ENCODE measurements around the gene RIPK4. TPM values are rescaled to one million over a fixed set of nuclear protein-coding genes. Genes with fewer than 3 reads are reported as not detected.

Gene RIPK4
- total RNA-seq, 1 donor from 2014 or later, result 15.7 TPM

DNA sequence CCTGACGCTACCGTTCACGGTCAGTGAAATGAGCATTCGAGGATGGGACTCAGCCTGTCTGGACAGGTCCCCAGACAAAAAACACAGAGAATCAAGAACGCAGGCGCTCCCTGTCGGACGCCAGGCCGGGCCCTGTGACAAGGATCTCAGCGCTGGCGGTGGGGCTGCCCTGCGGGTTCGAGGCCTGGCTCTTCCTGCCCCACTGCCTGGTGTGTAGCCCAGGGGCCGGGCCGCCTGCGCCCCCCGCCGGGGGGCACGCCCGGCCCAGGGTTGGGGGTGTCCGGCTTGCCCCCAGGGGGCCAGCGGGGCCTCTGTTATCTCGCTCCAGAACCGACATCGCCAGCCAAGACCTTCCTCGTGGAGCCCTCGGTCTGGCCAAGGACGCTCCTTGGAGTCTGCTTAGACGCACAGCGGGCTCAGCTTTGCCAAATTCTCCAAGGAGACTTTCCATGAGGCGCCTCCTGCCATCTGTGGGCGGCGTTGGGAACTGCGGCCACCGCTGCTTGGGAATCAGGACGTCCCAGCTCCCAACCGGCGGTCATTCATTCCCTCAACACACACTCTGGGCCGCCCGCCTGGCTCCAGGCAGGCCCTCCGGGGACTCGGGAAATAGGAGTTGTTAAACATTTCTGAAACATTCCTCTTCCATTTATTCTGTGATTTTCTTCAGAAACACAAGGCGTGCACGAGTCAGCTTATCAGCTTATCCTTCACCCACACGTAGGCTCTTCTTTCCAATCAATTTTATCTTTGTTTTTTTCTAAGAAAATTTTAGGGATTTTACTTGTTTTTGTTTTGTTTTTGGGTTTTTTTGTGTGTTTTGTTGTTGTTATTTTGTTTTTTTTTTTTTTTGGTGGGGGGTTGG lies 11.3 kb upstream of the RIPK4 start:
- Mint-ChIP-seq H3K36me3 (no peaks in the 10 kb centered on the region), H3K4me1 (peaks cover 41% of the 10 kb centered on the region), H3K27ac (peak overlapping the region; percentile 75), H3K27me3 (ENCODE audit: low read depth) (peaks cover 18% of the 10 kb centered on the region), H3K9me3 (no peaks in the 10 kb centered on the region), H3K4me3 (peak overlapping the region; percentile 47)
- DNase-seq (ENCODE audit: low spot score in 2 of 2, unreplicated experiment in 2 of 2), result peak; percentile 65 to 90
- TF ChIP-seq, protein P1, sequence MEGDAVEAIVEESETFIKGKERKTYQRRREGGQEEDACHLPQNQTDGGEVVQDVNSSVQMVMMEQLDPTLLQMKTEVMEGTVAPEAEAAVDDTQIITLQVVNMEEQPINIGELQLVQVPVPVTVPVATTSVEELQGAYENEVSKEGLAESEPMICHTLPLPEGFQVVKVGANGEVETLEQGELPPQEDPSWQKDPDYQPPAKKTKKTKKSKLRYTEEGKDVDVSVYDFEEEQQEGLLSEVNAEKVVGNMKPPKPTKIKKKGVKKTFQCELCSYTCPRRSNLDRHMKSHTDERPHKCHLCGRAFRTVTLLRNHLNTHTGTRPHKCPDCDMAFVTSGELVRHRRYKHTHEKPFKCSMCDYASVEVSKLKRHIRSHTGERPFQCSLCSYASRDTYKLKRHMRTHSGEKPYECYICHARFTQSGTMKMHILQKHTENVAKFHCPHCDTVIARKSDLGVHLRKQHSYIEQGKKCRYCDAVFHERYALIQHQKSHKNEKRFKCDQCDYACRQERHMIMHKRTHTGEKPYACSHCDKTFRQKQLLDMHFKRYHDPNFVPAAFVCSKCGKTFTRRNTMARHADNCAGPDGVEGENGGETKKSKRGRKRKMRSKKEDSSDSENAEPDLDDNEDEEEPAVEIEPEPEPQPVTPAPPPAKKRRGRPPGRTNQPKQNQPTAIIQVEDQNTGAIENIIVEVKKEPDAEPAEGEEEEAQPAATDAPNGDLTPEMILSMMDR (IDR thresholded peaks at IDR 0.05; ENCODE audit: unreplicated experiment), result peak; percentile 89

DNA sequence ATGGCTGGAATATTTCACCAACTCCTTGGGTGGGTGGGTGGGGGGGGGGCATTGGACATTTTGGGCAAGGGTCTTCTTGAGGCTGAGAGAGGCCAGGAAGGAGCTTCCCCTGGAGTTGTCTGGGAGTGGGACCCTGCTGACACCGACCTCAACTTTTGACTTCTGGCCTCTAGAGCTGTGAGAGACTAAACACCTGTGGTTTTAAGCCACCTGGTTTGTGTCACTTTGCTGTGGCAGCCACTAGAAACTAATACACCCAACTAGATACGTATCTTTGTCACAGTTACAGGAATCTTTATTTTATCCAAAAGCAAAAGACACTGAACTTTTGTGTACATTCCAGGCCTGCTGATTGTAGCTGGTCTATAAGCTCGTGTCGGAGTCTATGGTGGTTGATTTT lies 9.9 kb upstream of the RIPK4 start:
- no peak overlapping the region for H3K27ac Mint-ChIP-seq
- H3K9me3 Mint-ChIP-seq, result no peaks in the 10 kb centered on the region
- no peak overlapping the region for H3K4me3 Mint-ChIP-seq
- H3K4me1 Mint-ChIP-seq, result peaks cover 45% of the 10 kb centered on the region
- no peak for DNase-seq (ENCODE audit: low spot score in 2 of 2, unreplicated experiment in 2 of 2)
- TF ChIP-seq, protein P1 (IDR thresholded peaks at IDR 0.05; ENCODE audit: unreplicated experiment), result no peak
- H3K36me3 Mint-ChIP-seq, result no peaks in the 10 kb centered on the region
- H3K27me3 Mint-ChIP-seq (ENCODE audit: low read depth), result peaks cover 27% of the 10 kb centered on the region

DNA sequence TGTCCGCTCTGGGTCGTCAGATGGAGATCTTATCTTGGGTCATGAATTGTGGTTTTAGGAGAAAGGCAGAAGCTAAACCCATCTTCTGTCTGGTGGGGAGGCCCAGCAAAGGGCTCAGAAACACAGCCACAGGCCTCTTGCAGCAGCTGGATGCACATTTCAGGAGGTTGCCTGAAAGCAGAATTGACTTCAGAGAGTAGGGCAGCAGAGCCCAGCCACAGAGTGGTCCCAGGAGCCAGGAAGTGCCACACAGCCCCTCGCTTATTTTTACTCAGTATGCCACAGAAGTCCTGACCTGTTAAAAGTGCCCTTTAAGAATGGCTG lies 8.3 kb upstream of the RIPK4 start:
- Mint-ChIP-seq H3K27me3 (ENCODE audit: low read depth) (peaks cover 34% of the 10 kb centered on the region), H3K36me3 (no peaks in the 10 kb centered on the region), H3K9me3 (no peaks in the 10 kb centered on the region), H3K4me1 (peaks cover 37% of the 10 kb centered on the region), H3K27ac (peak overlapping the region; percentile 55), H3K4me3 (no peak overlapping the region)
- TF ChIP-seq, protein P1 (IDR thresholded peaks at IDR 0.05; ENCODE audit: unreplicated experiment), result no peak
- no peak for DNase-seq (ENCODE audit: low spot score in 2 of 2, unreplicated experiment in 2 of 2)

DNA sequence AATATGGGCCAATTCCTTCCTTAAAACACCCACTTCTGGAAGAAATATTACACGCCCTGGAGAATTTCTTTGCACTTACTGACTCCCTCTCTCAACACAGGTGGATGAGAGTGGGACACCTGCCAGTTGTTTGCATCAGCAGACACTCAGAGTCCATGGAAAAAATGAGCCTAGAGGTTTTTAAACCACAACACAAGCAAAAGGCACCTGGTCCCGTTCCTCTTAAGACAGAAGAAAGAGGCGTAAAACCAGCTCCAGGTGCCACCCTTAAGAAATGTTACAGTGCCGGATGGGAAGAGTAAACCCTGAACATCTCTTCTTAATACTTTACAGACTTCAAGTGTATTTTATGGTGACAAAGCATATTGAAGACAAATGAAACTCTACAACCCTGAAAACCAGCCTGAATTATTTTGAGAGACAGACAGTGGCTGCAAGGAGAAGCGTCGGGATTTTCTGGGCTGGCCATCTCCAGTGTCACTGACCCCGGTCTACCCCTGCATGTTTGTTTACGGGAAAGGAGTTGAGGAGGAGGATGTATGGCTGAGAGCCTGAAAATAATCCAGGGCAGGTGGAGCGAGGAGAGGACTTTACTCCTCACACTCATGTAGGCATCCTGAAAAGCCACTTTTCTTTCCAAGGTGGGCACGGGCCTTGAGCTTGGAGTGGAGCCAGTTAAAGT lies 7.8 kb upstream of the RIPK4 start:
- Mint-ChIP-seq H3K4me1 (peaks cover 35% of the 10 kb centered on the region), H3K9me3 (no peaks in the 10 kb centered on the region), H3K27me3 (ENCODE audit: low read depth) (peaks cover 38% of the 10 kb centered on the region), H3K4me3 (no peak overlapping the region), H3K36me3 (no peaks in the 10 kb centered on the region), H3K27ac (peak overlapping the region; percentile 55)
- DNase-seq (ENCODE audit: low spot score in 2 of 2, unreplicated experiment in 2 of 2), result no peak
- TF ChIP-seq, protein P1 (IDR thresholded peaks at IDR 0.05; ENCODE audit: unreplicated experiment), result no peak

DNA sequence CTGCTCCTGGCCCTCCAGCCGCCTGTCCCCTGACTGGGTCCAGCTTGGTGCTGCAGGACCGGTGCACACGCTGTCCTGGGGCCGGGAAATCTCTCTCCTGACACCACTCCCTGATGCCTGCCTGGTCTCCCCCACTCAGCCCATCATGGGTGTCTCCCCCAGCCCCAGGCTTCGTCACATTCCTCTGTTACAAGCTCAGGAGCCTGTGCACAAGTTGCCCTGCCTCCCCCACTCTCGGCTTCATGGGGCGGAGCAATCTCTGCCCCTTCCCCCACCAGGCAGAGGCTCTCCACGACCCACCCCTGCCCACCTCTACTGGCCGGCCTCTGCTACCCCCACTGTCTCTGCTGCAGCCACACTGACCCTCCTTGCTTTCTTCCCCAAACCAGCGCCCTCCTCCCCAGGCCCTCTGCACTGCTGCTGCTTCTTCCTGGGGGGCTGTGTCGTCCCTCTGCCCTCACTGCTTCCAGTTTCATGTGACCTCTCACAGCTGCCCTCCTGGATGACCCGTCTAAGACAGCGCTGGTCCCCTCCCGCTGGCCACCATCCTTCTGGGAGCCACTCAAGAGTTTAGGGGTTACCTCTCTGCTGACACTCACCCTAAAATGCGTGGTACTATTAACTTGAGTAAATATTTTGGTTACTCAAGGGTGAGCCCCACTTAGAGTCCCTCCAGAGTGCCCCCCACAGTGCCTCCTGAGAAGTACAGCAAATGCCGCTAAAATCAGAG lies 5.7 kb upstream of the RIPK4 start:
- Mint-ChIP-seq H3K27me3 (ENCODE audit: low read depth) (peaks cover 54% of the 10 kb centered on the region), H3K4me1 (peaks cover 38% of the 10 kb centered on the region), H3K36me3 (no peaks in the 10 kb centered on the region), H3K4me3 (no peak overlapping the region), H3K9me3 (no peaks in the 10 kb centered on the region), H3K27ac (peak overlapping the region; percentile 9)
- DNase-seq (ENCODE audit: low spot score in 2 of 2, unreplicated experiment in 2 of 2), result no peak
- TF ChIP-seq, protein P1 (IDR thresholded peaks at IDR 0.05; ENCODE audit: unreplicated experiment), result no peak
